ENCODE measurements around the gene PITPNC1. TPM values are rescaled to one million over a fixed set of nuclear protein-coding genes. Genes with fewer than 3 reads are reported as not detected.

Gene PITPNC1
- total RNA-seq, 1 donor from 2014 or later = 40.3 TPM

DNA sequence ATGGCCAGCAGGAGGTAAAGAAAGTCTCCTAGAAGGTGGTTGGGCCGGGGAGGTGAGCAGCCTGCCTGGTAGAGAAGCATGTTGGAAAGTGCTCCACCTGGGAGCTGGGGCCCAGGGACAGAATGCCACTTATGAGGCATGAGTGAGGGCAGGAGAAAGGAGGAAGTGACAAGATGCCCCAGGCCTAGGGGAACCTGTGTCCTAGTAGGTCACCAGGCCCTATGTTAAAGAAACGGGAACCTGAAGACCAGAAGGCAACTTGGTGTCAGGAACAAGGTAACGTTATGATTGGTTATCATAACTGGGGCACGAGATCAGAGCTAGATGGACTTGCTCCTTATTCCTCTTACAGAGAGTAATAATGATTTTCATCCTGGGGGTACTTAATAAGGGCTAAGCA lies 34.3 kb downstream of the PITPNC1 start:
- Mint-ChIP-seq H3K36me3 (ENCODE audit: unreplicated experiment) (peaks cover 10% of the 10 kb centered on the region), H3K4me3 (ENCODE audit: unreplicated experiment) (no peak overlapping the region), H3K4me1 (ENCODE audit: low read depth, unreplicated experiment) (no peaks in the 10 kb centered on the region), H3K27me3 (ENCODE audit: unreplicated experiment) (no peaks in the 10 kb centered on the region), H3K27ac (ENCODE audit: unreplicated experiment) (no peak overlapping the region), H3K9me3 (ENCODE audit: unreplicated experiment) (peaks cover 2% of the 10 kb centered on the region)
- DNase-seq = no peak
- TF ChIP-seq, protein P1, sequence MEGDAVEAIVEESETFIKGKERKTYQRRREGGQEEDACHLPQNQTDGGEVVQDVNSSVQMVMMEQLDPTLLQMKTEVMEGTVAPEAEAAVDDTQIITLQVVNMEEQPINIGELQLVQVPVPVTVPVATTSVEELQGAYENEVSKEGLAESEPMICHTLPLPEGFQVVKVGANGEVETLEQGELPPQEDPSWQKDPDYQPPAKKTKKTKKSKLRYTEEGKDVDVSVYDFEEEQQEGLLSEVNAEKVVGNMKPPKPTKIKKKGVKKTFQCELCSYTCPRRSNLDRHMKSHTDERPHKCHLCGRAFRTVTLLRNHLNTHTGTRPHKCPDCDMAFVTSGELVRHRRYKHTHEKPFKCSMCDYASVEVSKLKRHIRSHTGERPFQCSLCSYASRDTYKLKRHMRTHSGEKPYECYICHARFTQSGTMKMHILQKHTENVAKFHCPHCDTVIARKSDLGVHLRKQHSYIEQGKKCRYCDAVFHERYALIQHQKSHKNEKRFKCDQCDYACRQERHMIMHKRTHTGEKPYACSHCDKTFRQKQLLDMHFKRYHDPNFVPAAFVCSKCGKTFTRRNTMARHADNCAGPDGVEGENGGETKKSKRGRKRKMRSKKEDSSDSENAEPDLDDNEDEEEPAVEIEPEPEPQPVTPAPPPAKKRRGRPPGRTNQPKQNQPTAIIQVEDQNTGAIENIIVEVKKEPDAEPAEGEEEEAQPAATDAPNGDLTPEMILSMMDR (IDR thresholded peaks at IDR 0.05; ENCODE audit: partially characterized antibody, unreplicated experiment) = no peak

DNA sequence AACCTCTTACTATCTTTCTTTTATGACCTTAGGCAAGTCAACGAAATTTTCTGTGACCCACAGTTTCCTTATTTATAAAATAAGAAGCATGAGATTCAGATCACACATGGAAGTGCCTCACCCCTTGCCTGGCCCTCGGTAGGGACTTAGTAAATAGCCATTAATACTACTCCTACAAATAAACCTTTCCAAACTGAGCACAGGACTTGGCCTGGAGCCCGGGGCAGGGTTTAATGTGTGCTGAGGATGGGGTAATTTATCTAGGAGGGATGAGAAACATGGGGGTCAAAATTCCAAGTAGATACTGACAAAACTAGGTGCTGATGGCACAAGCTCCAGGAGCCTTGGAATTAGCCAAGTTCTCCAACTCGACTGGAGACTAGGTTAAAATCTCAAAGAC lies 35.0 kb downstream of the PITPNC1 start:
- no peaks in the 10 kb centered on the region for H3K4me1 Mint-ChIP-seq (ENCODE audit: low read depth, unreplicated experiment)
- H3K27ac Mint-ChIP-seq (ENCODE audit: unreplicated experiment) = no peak overlapping the region
- no peak overlapping the region for H3K4me3 Mint-ChIP-seq (ENCODE audit: unreplicated experiment)
- DNase-seq = no peak
- H3K27me3 Mint-ChIP-seq (ENCODE audit: unreplicated experiment) = no peaks in the 10 kb centered on the region
- H3K9me3 Mint-ChIP-seq (ENCODE audit: unreplicated experiment) = peaks cover 2% of the 10 kb centered on the region
- peaks cover 10% of the 10 kb centered on the region for H3K36me3 Mint-ChIP-seq (ENCODE audit: unreplicated experiment)
- TF ChIP-seq, protein P1 (IDR thresholded peaks at IDR 0.05; ENCODE audit: partially characterized antibody, unreplicated experiment) = no peak

- H3K4me3 Mint-ChIP-seq (ENCODE audit: unreplicated experiment) = no peak overlapping the region
- peaks cover 10% of the 10 kb centered on the region for H3K36me3 Mint-ChIP-seq (ENCODE audit: unreplicated experiment)
- no peak for DNase-seq
- peaks cover 2% of the 10 kb centered on the region for H3K9me3 Mint-ChIP-seq (ENCODE audit: unreplicated experiment)
- no peaks in the 10 kb centered on the region for H3K27me3 Mint-ChIP-seq (ENCODE audit: unreplicated experiment)
- H3K4me1 Mint-ChIP-seq (ENCODE audit: low read depth, unreplicated experiment) = no peaks in the 10 kb centered on the region
- TF ChIP-seq, protein P1 (IDR thresholded peaks at IDR 0.05; ENCODE audit: partially characterized antibody, unreplicated experiment) = no peak
- H3K27ac Mint-ChIP-seq (ENCODE audit: unreplicated experiment) = no peak overlapping the region
These were observed 35.9 kb downstream of the PITPNC1 start for GRCh38 chr17:67412941-67413340.

DNA sequence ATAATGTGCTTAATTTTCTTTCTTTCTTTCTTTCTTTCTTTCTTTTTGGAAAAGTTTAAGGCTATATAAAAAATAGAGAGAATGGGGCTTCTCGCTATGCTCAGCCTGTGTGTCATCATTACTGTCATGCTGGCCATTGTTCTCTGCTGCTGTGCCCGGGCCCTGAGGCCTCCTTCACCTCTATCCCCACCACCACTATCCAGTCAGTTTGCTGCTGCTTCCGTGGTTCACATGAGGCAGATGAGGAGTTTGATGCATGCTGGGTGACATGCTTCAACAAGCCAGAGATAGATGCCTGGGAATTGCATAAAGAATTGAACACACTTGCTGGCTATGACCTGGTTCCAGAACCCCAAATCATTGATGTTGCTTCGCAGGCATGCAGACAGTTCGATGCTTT lies 36.3 kb downstream of the PITPNC1 start:
- no peaks in the 10 kb centered on the region for H3K4me1 Mint-ChIP-seq (ENCODE audit: low read depth, unreplicated experiment)

GRCh38 chr17:67414130-67414529 lies 37.0 kb downstream of the PITPNC1 start:
- no peak overlapping the region for H3K4me3 Mint-ChIP-seq (ENCODE audit: unreplicated experiment)
- no peak overlapping the region for H3K27ac Mint-ChIP-seq (ENCODE audit: unreplicated experiment)
- peaks cover 2% of the 10 kb centered on the region for H3K9me3 Mint-ChIP-seq (ENCODE audit: unreplicated experiment)
- no peak for DNase-seq
- H3K4me1 Mint-ChIP-seq (ENCODE audit: low read depth, unreplicated experiment) = no peaks in the 10 kb centered on the region
- TF ChIP-seq, protein P1 (IDR thresholded peaks at IDR 0.05; ENCODE audit: partially characterized antibody, unreplicated experiment) = no peak
- peaks cover 10% of the 10 kb centered on the region for H3K36me3 Mint-ChIP-seq (ENCODE audit: unreplicated experiment)
- H3K27me3 Mint-ChIP-seq (ENCODE audit: unreplicated experiment) = no peaks in the 10 kb centered on the region

More for the DNA sequence above, 36.3 kb downstream of the PITPNC1 start:
- Mint-ChIP-seq H3K36me3 (ENCODE audit: unreplicated experiment) (peaks cover 10% of the 10 kb centered on the region), H3K27me3 (ENCODE audit: unreplicated experiment) (no peaks in the 10 kb centered on the region), H3K4me3 (ENCODE audit: unreplicated experiment) (no peak overlapping the region), H3K9me3 (ENCODE audit: unreplicated experiment) (peaks cover 2% of the 10 kb centered on the region), H3K27ac (ENCODE audit: unreplicated experiment) (no peak overlapping the region)
- TF ChIP-seq, protein P1 (IDR thresholded peaks at IDR 0.05; ENCODE audit: partially characterized antibody, unreplicated experiment) = no peak
- DNase-seq = no peak
